ENCODE results near the gene REEP6.

Gene REEP6

DNA sequence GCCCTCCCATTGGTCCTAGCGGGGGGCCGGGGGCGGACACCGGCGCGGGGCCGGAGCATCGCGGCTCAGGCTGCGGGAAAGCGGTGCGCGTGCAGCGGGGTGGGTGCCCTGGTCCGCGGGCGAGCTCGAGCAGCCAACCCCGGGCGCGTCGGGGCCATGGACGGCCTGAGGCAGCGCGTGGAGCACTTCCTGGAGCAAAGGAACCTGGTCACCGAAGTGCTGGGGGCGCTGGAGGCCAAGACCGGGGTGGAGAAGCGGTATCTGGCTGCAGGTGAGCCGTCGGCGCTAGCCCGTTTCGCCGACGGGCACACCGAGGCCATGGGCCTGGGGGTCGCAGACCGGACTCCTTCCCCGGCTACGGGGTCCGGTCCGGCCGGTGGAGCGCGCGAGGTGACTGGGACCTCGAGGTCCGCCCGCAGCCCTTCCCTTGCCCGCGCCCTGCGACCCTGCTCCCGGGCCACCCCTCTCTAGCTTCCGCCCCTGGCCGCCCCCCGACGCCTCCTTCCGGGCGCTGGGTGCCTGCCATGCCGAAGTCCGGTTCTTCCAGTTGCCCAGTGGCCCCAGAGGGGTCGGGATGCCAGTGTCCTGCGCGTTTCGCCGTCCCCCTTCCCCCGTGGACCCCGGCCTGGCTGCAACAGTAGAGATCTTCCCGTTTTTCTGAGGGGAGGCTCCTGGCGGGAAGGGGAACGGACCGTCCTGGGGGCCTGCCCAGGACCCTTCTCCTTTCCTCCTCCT lies at the start of gene REEP6:
TSS of gene REEP6 (plus strand) at position 68 of the 735 bp plus-strand sequence. CDS start at position 157, 89 bp downstream.
- no peak for DNase-seq

DNA sequence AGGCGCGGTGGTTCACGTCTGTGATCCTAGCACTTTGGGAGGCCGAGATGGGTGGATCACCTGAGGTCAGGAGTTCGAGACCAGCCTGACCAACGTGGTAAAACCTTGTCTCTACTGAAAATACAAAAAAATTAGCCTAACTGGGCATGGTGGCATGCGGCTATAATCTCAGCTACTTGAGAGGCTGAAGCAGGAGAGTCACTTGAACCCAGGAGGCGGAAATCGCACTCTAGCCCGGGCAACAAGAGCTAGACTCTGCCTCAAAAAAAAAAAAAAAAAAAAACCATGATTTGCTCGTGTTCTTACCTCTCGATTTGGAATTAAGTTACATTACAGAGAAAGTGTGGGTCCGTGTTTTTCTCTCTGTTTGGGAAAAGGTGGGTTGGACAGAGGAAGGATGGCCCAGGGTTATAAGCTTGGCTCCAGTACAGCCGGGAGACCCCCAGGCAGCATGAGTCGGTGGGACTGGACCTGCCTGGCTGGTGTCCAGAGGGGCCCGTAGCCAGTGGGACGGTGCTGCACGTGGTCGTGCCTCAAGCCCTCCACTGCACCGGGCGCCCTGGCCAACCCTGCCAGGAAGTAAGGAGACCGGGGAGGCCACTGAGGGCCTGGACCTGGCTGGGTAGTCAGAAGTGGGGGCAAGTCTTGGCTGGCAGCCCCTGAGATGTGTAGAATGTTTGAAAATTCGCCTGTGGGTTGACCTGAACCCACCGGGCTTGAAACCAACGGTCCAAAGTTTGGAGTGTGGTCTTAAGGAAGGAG lies 49.1 kb upstream of the REEP6 start:
- no peak for DNase-seq

DNA sequence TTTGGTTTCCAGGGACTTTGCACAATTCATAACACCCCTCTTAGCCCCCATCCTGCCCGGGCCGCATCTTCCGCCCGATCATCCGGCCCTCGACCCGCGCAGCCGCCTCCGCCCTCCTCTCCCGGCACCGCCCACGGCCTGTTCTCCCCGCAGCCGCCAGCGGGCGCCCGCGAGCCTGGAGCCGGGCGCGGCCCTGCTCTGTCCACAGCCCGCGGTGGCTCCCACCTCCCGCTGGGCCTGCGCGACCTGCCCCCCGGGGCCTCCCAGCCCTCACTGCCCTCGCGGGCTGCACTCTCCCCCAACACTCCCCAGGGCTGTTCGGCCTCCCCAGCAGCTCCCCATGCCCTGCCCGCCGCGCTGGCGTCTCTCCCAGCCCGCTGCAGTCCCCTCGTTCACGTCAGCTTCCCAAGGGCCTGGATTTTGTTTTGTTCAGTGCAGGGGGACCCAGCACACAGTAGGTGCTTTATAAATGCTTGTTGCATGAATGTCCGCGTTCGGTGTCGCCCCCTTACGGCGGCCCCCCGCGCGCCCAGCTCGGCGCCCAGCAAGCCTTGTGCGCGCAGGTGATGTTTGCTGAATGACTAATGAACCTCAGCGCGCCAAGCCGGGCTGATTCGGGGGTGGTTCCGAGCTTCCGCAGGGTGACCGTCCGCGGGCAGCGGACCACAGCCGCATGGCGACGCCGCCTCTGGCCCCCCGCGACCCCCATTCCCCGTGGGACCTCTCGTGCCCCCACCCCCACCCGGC lies 45.6 kb upstream of the REEP6 start:
- peak; percentile 69 for DNase-seq

- DNase-seq, result no peak
These were observed 44.9 kb upstream of the REEP6 start for GRCh38 chr19:1445932-1446712.

- DNase-seq, result peak; percentile 27
These were observed 44.1 kb upstream of the REEP6 start for GRCh38 chr19:1446713-1447481.

GRCh38 chr19:1447504-1447903 lies 43.5 kb upstream of the REEP6 start:
- DNase-seq, result no peak

- DNase-seq, result no peak
These were observed 43.0 kb upstream of the REEP6 start for GRCh38 chr19:1447944-1448343.

- DNase-seq, result no peak
These were observed 41.2 kb upstream of the REEP6 start, which contains the start of gene APC2 for GRCh38 chr19:1449467-1450442. TSS of gene APC2 (plus strand) at chr19:1450121. CDS start at chr19:1453002, 2,881 bp downstream.

DNA sequence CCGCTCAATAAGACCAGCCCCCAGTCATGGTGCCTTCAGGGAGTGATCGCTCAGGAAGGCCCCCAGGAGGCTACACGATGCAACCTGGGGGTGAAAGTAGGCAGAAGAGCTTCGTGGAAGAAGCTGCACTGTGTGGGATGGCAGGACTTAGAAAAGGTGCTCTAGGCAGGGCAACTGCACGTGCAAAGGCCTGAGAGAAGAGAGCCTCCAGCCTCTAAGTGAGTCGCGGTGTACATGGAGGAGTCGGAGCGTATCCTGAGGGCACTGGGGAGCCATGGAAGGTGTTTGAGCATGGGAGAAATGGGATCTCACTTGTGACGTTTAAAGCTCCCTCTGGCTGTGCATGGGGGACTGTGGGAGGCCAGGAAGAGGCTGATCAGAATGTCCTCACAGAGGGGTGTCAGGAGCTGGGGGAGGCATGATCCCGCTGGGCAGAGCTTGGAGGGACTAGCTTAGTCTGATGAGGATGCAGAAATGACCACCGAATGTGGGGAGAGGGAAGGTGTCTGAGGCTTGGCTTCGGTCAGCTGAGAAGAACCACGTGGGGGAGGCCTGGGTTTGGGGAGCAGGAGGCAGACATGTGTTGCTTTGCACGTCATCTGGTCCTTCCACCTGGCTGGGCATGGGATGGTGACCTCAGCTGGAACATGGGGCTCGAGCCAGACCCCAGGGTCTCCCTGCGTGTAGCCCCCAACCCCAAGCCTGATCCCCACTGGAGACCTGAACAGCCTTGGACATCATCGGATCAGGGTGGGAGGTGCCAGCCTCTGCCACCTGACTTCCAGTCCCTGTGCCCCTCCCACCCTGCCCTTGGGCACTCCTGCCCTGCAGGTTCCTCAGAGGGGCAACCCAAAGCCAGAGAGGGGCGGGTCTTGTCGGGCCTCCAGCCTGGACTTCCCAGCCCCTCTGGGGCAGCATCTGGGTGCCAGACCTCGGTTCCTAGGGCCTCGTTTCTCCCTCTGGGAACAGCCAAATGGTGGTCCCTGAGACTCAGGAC lies 39.9 kb upstream of the REEP6 start:
- no peak for DNase-seq

- DNase-seq, result no peak
These were observed 38.8 kb upstream of the REEP6 start for GRCh38 chr19:1451916-1452801.

DNA sequence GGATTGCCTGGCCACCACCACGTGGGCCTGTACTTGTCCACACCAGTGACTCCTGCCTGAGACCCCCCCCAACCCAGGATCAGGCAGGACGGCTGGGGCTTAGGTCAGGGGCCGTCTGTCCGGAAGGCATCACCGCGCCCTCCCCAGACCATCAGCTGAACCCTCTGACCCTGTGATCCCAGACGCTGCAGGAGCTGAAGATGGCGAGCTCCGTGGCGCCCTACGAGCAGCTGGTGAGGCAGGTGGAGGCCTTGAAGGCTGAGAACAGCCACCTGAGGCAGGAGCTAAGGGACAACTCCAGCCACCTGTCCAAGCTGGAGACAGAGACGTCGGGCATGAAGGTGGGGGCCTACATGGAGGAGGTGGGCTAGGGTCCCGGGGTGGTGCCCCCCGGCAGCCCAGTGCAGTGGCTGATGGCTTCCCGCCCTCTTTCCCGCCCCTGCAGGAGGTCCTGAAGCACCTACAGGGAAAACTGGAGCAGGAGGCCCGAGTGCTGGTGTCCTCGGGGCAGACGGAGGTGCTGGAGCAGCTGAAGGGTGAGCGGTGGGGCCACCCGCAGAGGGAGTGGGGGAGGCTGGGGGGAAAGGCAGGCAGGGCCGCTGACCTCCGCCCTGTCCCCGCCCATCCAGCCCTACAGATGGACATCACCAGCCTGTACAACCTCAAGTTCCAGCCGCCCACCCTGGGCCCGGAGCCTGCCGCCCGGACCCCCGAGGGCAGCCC lies 38.0 kb upstream of the REEP6 start:
- DNase-seq, result no peak

DNA sequence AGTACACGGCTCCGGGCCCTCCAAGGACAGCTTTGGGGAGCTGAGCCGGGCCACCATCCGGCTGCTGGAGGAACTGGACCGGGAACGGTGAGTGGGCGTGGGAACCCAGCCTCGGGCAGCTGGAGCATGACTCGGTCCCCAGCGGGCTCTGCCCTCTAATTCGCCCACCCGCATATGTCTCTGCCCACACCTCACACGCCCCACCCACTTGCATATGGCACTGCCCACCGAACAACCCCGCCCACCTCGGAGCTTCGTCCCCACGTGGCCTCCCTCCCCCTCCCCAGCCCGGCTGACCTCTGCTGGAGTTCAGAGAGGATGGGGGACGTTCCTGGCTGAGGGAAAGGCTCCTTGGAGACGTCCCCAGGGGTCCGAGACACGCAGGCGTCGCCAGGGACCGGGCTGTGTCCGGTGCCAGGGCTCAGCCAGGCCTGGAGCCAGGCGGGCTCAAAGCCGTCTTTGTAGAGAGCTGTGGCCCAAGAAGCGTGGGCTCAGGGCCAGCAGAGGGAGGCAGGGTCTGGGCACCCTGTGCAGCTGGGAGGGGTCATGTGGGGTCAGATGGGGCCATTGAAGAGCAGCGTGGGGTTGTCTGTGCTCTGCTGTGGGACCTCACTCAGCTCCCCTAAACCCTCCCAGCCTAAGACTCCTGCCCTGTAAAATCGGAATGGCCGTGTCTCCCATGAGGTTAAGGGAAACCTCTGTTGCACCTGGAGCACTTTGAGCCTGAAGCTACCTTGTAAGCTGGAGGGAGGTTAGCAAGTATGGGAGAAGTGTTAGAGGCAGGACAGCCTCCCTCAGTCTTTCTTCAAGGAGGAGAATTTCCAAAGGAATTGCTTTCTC lies 37.2 kb upstream of the REEP6 start:
- DNase-seq, result peak; percentile 67

- DNase-seq, result peak; percentile 2
These were observed 36.0 kb upstream of the REEP6 start for GRCh38 chr19:1455002-1455335.

- DNase-seq, result peak; percentile 72
These were observed 35.5 kb upstream of the REEP6 start for GRCh38 chr19:1455336-1456120.

- DNase-seq, result no peak
These were observed 34.7 kb upstream of the REEP6 start for GRCh38 chr19:1456121-1456900.
